Inflammatory macrophage (primary cell): Measurements from ENCODE around the gene DOP1A.

Experiments used
- DNase-seq, 2 donors: peaks; one replicate each; pipeline ENCODE4 v3.0.0-alpha.2; 2020 to 2022

DOP1A gene

GRCh38 chr6:83083476-83083875 is 16.0 kb downstream of the DOP1A start:
- DNase-seq, result no peak

- DNase-seq, result no peak
Measured at GRCh38 chr6:83086751-83087150, 19.3 kb downstream of the DOP1A start.

GRCh38 chr6:83092756-83093399 is 25.4 kb downstream of the DOP1A start:
- peak; percentile 42 to 64 for DNase-seq

GRCh38 chr6:83096791-83097190 is 29.3 kb downstream of the DOP1A start:
- no peak for DNase-seq

- DNase-seq, result no peak
Measured at GRCh38 chr6:83097204-83097603, 29.7 kb downstream of the DOP1A start.

GRCh38 chr6:83097675-83098074 is 30.2 kb downstream of the DOP1A start:
- no peak for DNase-seq

GRCh38 chr6:83098589-83098988 is 31.1 kb downstream of the DOP1A start:
- DNase-seq, result no peak

DNA sequence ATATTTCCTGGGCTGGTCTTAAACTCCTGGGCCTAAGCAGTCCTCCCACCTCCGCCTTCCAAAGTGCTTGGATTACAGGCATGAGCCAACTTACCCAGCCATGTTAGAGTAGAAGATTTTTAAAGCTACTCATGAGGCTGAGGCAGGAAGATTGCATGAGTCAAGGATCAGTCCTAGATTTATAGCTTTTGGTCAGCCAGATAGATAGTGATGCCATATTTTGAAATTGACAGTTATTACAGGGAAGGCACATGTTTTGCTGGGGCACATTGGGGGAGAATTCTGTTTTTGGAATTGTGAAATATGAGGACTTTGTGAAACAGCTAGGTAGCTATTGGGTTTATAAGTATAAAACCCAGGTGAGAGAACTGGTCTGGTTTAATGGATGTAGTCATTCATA is 40.9 kb downstream of the DOP1A start:
- DNase-seq, result no peak

- DNase-seq, result no peak
Measured at GRCh38 chr6:83113258-83113657, 45.8 kb downstream of the DOP1A start.

DNA sequence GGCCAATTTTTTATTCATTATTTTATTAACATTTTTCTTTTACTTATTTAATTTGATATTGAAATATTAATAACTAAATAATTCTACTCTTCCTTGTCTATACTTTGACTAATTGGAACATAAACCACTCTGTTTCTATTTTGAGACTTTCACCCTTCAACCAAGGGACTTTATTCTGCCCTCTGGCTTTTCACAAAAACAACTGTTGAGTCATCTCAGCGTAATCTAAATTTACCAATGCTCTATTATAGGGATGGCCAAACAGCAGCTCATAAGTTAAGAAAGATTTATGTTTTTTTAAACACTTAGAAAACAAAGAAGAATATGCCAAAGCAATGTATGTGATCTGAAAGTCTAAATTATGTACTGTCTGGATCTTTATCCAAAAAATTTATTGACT is 46.7 kb downstream of the DOP1A start:
- no peak for DNase-seq

DNA sequence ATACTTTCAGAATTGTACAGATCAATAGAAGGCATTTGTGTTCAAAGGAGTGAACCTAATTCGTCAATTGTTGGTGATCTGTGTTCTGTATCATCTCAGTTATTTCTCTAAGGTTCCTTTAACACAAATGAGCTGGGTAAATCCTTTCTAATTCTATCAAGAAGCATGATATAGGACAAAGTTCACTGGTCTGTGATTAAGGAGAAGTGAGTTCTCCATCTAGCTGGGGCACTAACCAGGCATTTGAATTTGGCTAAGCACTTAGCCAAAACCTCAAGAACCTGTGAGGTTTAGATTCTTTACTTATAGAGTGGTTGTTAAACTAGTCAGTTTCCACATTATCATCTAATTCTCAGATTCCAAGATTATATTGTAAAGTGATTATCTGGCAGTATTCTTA is 50.3 kb downstream of the DOP1A start:
- DNase-seq, result peak; percentile 24 to 33

GRCh38 chr6:83119742-83120300 is 52.4 kb downstream of the DOP1A start:
- DNase-seq, result no peak

DNA sequence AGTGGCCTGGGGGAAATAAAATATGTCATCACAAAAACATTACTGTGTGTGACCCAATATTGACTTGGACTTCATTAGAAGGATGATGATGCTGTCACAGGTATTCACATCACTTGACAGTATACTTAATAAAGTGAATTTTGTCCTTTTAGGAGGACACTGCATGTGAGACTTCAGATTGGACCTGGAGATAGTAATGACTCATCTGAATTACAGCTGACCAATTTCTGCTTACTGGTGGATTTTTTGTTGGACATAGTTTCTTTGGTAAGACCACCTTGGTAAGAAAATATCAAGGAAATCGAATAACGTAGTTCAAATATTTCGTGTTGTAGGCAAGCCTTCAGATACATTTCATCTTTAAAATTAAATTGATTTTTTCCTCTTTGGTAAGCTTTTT is 57.1 kb downstream of the DOP1A start:
- DNase-seq, result no peak

- no peak for DNase-seq
Measured at GRCh38 chr6:83125425-83125824, 58.0 kb downstream of the DOP1A start.

GRCh38 chr6:83126223-83126622 is 58.8 kb downstream of the DOP1A start:
- no peak for DNase-seq

DNA sequence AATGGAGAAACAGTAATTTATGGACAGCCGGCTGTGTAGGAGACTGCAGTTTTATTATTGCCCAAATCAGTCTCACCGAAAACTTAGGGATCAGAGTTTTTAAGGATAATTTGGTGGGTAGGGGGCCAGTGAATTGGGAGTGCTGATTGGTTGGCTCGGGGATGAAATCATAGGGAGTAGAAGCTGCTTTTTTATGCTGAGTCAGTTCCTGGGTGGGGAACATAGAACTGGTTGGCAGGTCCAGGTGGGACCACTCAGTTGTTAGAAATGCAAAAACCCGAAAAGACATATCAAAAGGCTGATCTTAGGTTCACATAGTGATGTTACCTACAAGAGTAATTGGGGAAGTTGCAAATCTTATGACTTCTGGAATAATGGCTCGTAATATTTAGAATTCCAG is 59.3 kb downstream of the DOP1A start:
- no peak for DNase-seq

- no peak for DNase-seq
Measured at GRCh38 chr6:83127258-83127657, 59.8 kb downstream of the DOP1A start.

DNA sequence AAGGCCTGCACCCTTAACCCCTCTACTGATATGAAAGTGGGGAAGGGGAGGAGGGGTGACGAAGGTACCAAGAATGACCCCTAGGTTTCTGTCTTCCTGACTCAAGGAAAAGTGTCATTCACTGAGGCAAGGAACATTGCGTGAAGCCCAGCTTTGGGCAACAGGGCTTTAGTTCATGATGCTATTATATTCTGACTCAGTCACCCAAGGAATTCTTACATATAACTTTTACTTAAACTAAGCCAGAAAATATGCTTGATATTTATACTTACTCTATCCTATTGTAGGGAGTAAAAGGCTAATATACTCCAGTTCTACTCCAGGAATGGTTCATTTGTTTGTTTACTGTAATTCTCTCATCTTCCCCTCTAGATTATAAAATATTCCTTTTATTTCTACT is 60.5 kb downstream of the DOP1A start:
- no peak for DNase-seq

- DNase-seq, result no peak
Measured at GRCh38 chr6:83132121-83132520, 64.7 kb downstream of the DOP1A start.

DNA sequence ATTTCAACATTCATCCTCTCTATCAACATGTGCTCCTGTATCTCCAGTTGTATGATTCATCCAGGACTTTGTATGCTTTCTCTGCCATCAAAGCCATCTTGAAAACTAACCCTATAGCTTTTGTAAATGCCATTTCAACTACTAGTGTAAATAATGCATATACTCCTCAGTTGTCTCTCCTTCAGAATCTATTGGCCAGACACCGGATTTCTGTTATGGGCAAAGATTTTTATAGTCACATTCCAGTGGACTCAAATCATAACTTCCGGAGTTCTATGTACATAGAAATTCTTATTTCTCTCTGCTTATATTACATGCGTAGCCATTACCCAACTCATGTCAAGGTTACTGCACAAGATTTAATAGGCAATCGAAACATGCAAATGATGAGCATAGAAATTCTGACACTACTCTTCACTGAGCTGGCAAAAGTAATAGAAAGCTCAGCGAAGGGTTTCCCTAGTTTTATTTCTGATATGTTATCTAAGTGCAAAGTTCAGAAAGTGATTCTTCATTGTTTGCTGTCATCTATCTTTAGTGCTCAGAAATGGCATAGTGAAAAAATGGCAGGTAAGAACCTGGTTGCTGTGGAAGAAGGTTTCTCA is 70.7 kb downstream of the DOP1A start:
- DNase-seq, result no peak

- no peak for DNase-seq
Measured at GRCh38 chr6:83138758-83139157, 71.3 kb downstream of the DOP1A start.

DNA sequence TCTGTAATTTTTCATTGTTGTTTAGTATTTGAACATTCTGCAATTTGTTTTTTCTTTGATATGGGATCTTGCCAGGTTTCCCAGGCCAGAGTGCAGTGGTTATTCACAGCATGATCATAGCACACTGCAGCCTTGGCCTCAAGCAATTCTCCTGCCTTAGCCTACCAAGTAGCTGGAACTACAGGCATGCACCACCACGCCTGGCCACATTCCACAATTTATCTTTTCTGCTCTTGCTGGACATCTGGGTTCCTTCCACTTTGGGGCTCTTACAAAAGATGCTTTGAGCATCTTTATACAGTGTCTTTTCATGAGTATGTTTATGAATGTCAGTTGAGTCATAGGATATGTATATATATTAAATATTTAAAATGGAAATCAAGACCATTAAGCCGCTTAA is 83.6 kb downstream of the DOP1A start:
- no peak for DNase-seq

DNA sequence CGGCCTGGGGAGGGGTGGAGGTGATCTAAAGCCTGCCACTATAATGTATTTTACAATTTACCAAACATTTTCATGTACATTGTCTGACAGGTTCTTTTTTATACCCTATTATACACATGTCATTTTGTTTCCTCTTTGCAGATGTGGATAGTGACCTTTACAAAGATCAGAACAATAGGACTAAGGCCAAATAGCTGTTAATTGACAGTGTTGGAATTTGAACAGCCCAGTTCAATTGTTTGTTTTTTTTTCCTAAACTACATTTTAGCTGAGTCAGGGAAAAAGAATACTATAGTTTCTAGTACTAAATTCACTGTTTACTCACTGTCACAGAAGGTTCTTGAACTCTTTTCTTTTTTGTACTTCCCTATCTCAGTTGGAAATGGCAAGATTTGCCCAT is 85.4 kb downstream of the DOP1A start:
- no peak for DNase-seq

- DNase-seq, result no peak
Measured at GRCh38 chr6:83153883-83154521, 86.5 kb downstream of the DOP1A start.
